ENCODE results near the gene DUOX2. TPM values are rescaled to one million over a fixed set of nuclear protein-coding genes. Genes with fewer than 3 reads are reported as not detected.
"Not testable (repeated sequence)": the region's sequence is repeated elsewhere in the genome, so short reads cannot be mapped to it uniquely, and the experiment has no call there.

Gene DUOX2
- total RNA-seq, 1 donor: not detected

- peaks cover 42% of the 10 kb centered on the region for H3K27me3 ChIP-seq (ENCODE audit: insufficient read depth, low read length)
- no peak overlapping the region for H3K27ac ChIP-seq (ENCODE audit: low read depth, low read length)
- H3K4me2 ChIP-seq (ENCODE audit: insufficient read depth, low read length): no peak overlapping the region
- H3K36me3 ChIP-seq (ENCODE audit: insufficient read depth, low read length): no peaks in the 10 kb centered on the region
- peak; percentile 27 for DNase-seq (ENCODE audit: insufficient read length, low spot score, missing footprints)
- no peaks in the 10 kb centered on the region for H3K79me2 ChIP-seq (ENCODE audit: insufficient read depth, low read length)
- H3K4me3 ChIP-seq (ENCODE audit: insufficient read depth, low read length): no peak overlapping the region
- H3K9me3 ChIP-seq (ENCODE audit: low read depth, low read length): no peaks in the 10 kb centered on the region
- no peak overlapping the region for H2AFZ ChIP-seq (ENCODE audit: low read length)
- H3K4me1 ChIP-seq (ENCODE audit: insufficient read depth, low read length): no peaks in the 10 kb centered on the region
- TF ChIP-seq CTCF (IDR thresholded peaks at IDR 0.05; ENCODE audit: extremely low read depth, low read depth, low read length): no peak
- no peaks in the 10 kb centered on the region for H4K20me1 ChIP-seq (ENCODE audit: insufficient read depth, low read length)
Observed at GRCh38 chr15:45138814-45139765, 25.1 kb upstream of the DUOX2 start.

GRCh38 chr15:45137703-45138102 is 23.7 kb upstream of the DUOX2 start:
- Histone ChIP-seq H3K79me2 (ENCODE audit: insufficient read depth, low read length) (no peaks in the 10 kb centered on the region), H3K4me2 (ENCODE audit: insufficient read depth, low read length) (no peak overlapping the region), H3K4me1 (ENCODE audit: insufficient read depth, low read length) (no peaks in the 10 kb centered on the region), H3K9me3 (ENCODE audit: low read depth, low read length) (no peaks in the 10 kb centered on the region), H3K27me3 (ENCODE audit: insufficient read depth, low read length) (peaks cover 51% of the 10 kb centered on the region), H3K27ac (ENCODE audit: low read depth, low read length) (no peak overlapping the region), H3K4me3 (ENCODE audit: insufficient read depth, low read length) (no peak overlapping the region), H4K20me1 (ENCODE audit: insufficient read depth, low read length) (no peaks in the 10 kb centered on the region), H3K36me3 (ENCODE audit: insufficient read depth, low read length) (no peaks in the 10 kb centered on the region), H2AFZ (ENCODE audit: low read length) (no peak overlapping the region)
- no peak for DNase-seq (ENCODE audit: insufficient read length, low spot score, missing footprints)
- TF ChIP-seq CTCF (IDR thresholded peaks at IDR 0.05; ENCODE audit: extremely low read depth, low read depth, low read length): no peak

GRCh38 chr15:45136378-45136764 is 22.4 kb upstream of the DUOX2 start:
- Histone ChIP-seq H3K9me3 (ENCODE audit: low read depth, low read length) (no peaks in the 10 kb centered on the region), H3K4me2 (ENCODE audit: insufficient read depth, low read length) (no peak overlapping the region), H3K79me2 (ENCODE audit: insufficient read depth, low read length) (no peaks in the 10 kb centered on the region), H3K27ac (ENCODE audit: low read depth, low read length) (no peak overlapping the region), H4K20me1 (ENCODE audit: insufficient read depth, low read length) (no peaks in the 10 kb centered on the region), H3K4me1 (ENCODE audit: insufficient read depth, low read length) (no peaks in the 10 kb centered on the region), H3K4me3 (ENCODE audit: insufficient read depth, low read length) (no peak overlapping the region), H2AFZ (ENCODE audit: low read length) (no peak overlapping the region), H3K36me3 (ENCODE audit: insufficient read depth, low read length) (no peaks in the 10 kb centered on the region), H3K27me3 (ENCODE audit: insufficient read depth, low read length) (peaks cover 62% of the 10 kb centered on the region)
- peak; percentile 76 for DNase-seq (ENCODE audit: insufficient read length, low spot score, missing footprints)
- no peak for TF ChIP-seq CTCF (IDR thresholded peaks at IDR 0.05; ENCODE audit: extremely low read depth, low read depth, low read length)

- peaks cover 65% of the 10 kb centered on the region for H3K27me3 ChIP-seq (ENCODE audit: insufficient read depth, low read length)
- not testable (repeated sequence) for DNase-seq (ENCODE audit: insufficient read length, low spot score, missing footprints); H3K9me3 ChIP-seq (ENCODE audit: low read depth, low read length); H3K36me3 ChIP-seq (ENCODE audit: insufficient read depth, low read length); H3K27ac ChIP-seq (ENCODE audit: low read depth, low read length); H2AFZ ChIP-seq (ENCODE audit: low read length); H3K4me3 ChIP-seq (ENCODE audit: insufficient read depth, low read length); H3K4me1 ChIP-seq (ENCODE audit: insufficient read depth, low read length); H3K79me2 ChIP-seq (ENCODE audit: insufficient read depth, low read length); H4K20me1 ChIP-seq (ENCODE audit: insufficient read depth, low read length); H3K4me2 ChIP-seq (ENCODE audit: insufficient read depth, low read length)
Observed at GRCh38 chr15:45135705-45136377, 21.9 kb upstream of the DUOX2 start.
